Activated CD4-positive, alpha-beta T cell treated with anti-CD3 and anti-CD28 coated beads, Interleukin-2, amount 10 ng/mL, durations not matched to agents 7 days and 5 days (primary cell): Measurements from ENCODE around the gene NAGK. TPM values are rescaled to one million over a fixed set of nuclear protein-coding genes. Genes with fewer than 3 reads are reported as not detected.
A peak's percentile ranks its signal among the peaks of the same experiment; 100 is the strongest.
"Not testable (repeated sequence)": the region's sequence is repeated elsewhere in the genome, so short reads cannot be mapped to it uniquely, and the experiment has no call there.

Experiments used
- CTCF ChIA-PET: fragments of 350-600 bp; sonication (Branson Sonifier 250); formaldehyde crosslinking; loops from one replicate; lab custom pipeline; 2021; ENCODE audit warnings: antibody characterized with exemption; lab: Charles Lee
- POLR2A ChIA-PET: fragments of 350-600 bp; sonication (Branson Sonifier 250); formaldehyde crosslinking; loops from one replicate; lab custom pipeline; 2021; ENCODE audit warnings: antibody characterized with exemption; lab: Charles Lee
- DNase-seq: peaks from one replicate; pipeline ENCODE4 v3.0.0-alpha.2; 2020
- H3K27ac Mint-ChIP-seq: one replicate; pipeline ENCODE4 v1.8.0; 2021; ENCODE audit warnings: mild to moderate bottlenecking, moderate library complexity, mixed read lengths
- H3K27me3 Mint-ChIP-seq: one replicate; pipeline ENCODE4 v1.8.0; 2021; ENCODE audit warnings: mixed read lengths
- H3K36me3 Mint-ChIP-seq: one replicate; pipeline ENCODE4 v1.8.0; 2021; ENCODE audit warnings: low read depth, mixed read lengths
- H3K4me1 Mint-ChIP-seq: one replicate; pipeline ENCODE4 v1.8.0; 2021; ENCODE audit warnings: mixed read lengths
- H3K4me3 Mint-ChIP-seq: one replicate; pipeline ENCODE4 v1.8.0; 2021; ENCODE audit warnings: mild to moderate bottlenecking, moderate library complexity, mixed read lengths
- H3K9me3 Mint-ChIP-seq: one replicate; pipeline ENCODE4 v1.8.0; 2021; ENCODE audit warnings: mixed read lengths
- total RNA-seq, 2 experiments: library from RNA; stranded (reverse); gene quantifications; one replicate each; pipeline ENCODE4 v1.2.3, GENCODE V29; 2021

Gene NAGK
- total RNA-seq, 2 experiments from 2014 or later, result 81.1 to 83.6 TPM

DNA sequence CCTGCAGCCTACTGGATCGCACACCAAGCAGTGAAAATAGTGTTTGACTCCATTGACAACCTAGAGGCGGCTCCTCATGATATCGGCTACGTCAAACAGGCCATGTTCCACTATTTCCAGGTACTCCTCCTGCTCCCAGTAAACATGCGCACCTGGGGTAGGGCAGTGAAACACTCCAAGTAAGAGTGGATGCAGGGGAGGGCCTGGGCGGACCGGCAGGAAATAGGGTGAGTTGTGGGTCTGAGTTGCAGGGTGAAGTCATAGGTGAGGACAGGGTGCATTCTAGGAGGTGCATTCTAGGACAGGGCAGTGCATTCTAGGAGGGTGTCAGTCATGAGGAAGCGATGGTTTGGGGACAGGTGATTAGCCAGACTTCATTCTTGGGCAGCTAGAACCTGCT, 5.0 kb downstream of the NAGK start:
- Mint-ChIP-seq H3K4me3 (no peak overlapping the region), H3K9me3 (no peaks in the 10 kb centered on the region), H3K27ac (no peak overlapping the region), H3K36me3 (peaks cover 41% of the 10 kb centered on the region), H3K27me3 (no peaks in the 10 kb centered on the region), H3K4me1 (peaks cover 50% of the 10 kb centered on the region)
- ChIA-PET POLR2A (no interaction called here), CTCF (interaction anchor here (1.3 to 1.5 kb wide), 2 partner anchors 14 to 18 kb away, joined by 3 read pairs; no protein-coding TSS in a partner anchor)
- DNase-seq, result no peak

DNA sequence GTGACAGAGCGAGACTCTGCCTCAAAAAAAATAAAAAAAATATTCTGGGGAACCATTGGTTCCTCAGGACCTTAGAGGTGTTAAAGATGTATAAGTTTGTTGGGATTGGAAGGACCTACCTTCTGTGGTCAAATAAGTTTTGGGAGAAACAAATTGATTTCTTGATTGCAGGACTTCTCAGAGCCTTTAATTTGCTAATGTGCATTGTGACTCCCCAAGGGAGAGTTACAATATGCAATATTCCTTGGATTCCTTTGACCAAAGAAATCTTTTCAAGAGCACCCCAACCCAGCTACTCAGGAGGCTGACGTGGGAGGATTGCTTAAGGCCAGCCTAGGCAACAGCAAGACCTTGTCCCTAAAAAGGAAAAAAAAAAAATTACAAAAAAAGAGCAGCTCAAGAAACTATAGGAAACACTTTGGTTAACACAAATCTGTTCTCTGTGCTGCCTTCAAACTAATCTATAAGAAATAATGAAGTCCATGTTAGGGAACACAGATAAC, 6.5 kb downstream of the NAGK start:
- Mint-ChIP-seq H3K4me1 (peaks cover 40% of the 10 kb centered on the region), H3K27me3 (no peaks in the 10 kb centered on the region), H3K36me3 (peaks cover 43% of the 10 kb centered on the region), H3K4me3 (no peak overlapping the region), H3K9me3 (no peaks in the 10 kb centered on the region), H3K27ac (no peak overlapping the region)
- DNase-seq, result no peak
- ChIA-PET CTCF (interaction anchor here (0.8 to 1.2 kb wide), 2 partner anchors 15 to 17 kb away, joined by 3 read pairs; no protein-coding TSS in a partner anchor), POLR2A (no interaction called here)

DNA sequence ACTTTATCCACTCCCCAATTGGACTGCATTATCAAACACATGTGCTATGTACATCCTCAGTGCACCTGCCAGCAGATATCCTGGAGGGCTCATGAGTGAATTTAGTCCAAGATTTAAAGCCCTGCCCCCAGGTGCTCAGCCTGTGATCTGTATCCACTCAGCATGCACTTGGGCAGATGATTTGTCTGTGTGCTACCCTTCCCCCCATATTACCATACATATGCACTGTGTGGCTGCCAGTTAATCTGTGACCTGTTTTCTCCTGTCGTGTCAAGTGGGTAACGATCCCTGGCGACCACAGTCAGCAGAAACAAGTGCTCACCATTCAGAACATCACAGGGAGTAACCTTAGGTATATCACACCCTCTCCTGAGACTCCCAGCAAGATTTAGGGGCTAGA, 10.2 kb downstream of the NAGK start:
- Mint-ChIP-seq H3K4me3 (no peak overlapping the region), H3K27ac (no peak overlapping the region), H3K4me1 (peaks cover 15% of the 10 kb centered on the region), H3K27me3 (no peaks in the 10 kb centered on the region), H3K36me3 (peaks cover 23% of the 10 kb centered on the region), H3K9me3 (no peaks in the 10 kb centered on the region)
- no peak for DNase-seq
- ChIA-PET CTCF (interaction anchor here (1.0 to 1.3 kb wide), 2 partner anchors 9 to 24 kb away, joined by 3 read pairs; no protein-coding TSS in a partner anchor), POLR2A (no interaction called here)

DNA sequence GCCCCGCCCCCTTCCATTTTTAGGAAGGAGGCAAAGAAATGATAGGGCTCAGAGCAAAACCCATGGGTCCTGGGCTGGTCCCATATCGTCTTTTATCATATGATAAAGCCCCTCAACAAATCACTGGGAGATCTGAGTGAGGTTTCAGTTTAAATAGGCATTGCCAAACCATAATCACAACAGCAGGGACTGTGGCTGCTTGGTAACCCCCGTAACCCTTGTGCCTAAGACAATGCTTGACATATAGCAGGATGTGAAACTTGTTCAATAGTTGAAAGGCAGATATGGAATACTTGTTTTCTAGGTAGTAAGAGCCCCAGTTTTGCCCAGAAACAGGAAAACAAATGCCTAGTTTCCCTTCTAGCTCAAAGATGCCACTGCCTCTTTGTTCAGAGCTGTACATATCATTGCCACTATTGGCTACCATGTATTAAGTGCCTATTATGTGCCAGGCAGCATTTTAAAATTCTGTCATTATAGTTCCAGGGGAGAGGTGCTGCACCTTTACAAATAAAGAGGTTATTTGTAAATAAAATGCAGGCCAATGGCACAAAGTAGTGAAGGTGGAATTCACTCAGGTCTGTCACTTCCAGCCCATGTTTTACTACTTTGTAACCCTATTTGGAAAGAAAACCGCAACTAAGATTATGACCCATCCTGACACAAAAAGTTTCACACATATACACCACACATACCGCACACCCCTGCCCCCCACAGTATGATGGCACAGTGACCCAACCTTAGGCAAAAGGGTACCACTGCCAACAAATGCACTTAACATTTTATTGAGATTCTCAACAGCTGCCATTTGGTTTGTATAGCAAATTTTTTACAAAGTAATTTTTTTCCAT, 14.2 kb downstream of the NAGK start:
- ChIA-PET CTCF (interaction anchor here (0.6 to 1.2 kb wide), 2 partner anchors 11 to 137 kb away, joined by 3 to 4 read pairs; no protein-coding TSS in a partner anchor), POLR2A (no interaction called here)
- H3K4me1 Mint-ChIP-seq, result peaks cover 13% of the 10 kb centered on the region
- H3K4me3 Mint-ChIP-seq, result no peak overlapping the region
- H3K27me3 Mint-ChIP-seq, result peaks cover 3% of the 10 kb centered on the region
- no peaks in the 10 kb centered on the region for H3K9me3 Mint-ChIP-seq
- H3K36me3 Mint-ChIP-seq, result peaks cover 8% of the 10 kb centered on the region
- peak; percentile 26 for DNase-seq
- no peak overlapping the region for H3K27ac Mint-ChIP-seq

DNA sequence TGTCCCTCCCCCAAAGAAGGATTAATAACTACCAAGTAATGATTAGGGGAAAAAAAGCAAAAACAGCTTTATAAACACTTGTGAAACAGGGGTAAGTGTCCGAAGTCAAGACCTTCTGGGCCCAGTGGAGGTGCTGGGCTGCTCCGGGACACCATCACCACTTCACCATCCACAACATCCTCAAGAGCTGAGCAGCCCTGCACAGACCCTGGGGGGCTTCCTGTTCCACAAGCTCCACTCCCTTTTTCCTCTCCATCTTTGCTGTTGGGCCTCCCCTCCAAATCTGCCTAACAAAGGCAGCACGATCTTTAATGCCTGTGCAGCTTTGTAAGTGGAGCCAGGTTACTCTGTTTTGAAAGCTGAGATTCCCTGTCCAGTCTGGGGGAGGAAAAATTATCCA, 14.8 kb downstream of the NAGK start:
- H3K9me3 Mint-ChIP-seq, H3K4me3 Mint-ChIP-seq, H3K27me3 Mint-ChIP-seq, DNase-seq, POLR2A ChIA-PET, H3K36me3 Mint-ChIP-seq, H3K27ac Mint-ChIP-seq: not testable (repeated sequence)
- peaks cover 13% of the 10 kb centered on the region for H3K4me1 Mint-ChIP-seq
- CTCF ChIA-PET, result interaction anchor here (1.2 kb wide), 1 partner anchor 17 kb away, joined by 3 read pairs; no protein-coding TSS in a partner anchor

DNA sequence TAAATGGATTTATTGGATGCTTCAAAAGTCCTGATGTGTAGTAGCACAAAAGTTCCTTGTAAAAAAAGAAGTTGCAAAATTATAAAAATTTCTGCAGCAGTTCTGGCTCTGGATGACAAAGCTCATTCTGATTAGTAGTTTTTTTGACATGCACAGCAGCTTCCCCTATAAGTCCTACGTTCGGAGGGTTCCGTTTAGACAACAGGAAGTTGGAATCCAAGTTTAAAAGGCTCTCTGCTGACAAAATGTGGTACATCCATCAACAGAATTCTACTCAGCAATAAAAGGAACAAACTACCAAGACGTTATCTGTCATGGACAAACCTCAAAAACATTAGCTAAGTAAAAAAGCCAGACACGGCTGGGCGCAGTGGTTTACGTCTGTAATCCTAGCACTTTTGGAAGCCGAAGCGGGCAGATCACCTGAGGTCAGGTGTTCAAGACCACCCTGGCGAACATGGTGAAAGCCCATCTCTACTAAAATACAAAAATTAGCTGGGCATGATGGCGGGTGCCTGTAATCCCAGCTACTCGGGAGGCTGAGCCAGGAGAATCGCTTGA, 15.4 kb downstream of the NAGK start:
- H3K27me3 Mint-ChIP-seq, POLR2A ChIA-PET, H3K36me3 Mint-ChIP-seq, H3K27ac Mint-ChIP-seq, H3K9me3 Mint-ChIP-seq, DNase-seq, H3K4me3 Mint-ChIP-seq: not testable (repeated sequence)
- H3K4me1 Mint-ChIP-seq, result peaks cover 13% of the 10 kb centered on the region
- CTCF ChIA-PET, result interaction anchor here (1.2 to 1.3 kb wide), 2 partner anchors 13 to 17 kb away, joined by 3 to 4 read pairs; no protein-coding TSS in a partner anchor

DNA sequence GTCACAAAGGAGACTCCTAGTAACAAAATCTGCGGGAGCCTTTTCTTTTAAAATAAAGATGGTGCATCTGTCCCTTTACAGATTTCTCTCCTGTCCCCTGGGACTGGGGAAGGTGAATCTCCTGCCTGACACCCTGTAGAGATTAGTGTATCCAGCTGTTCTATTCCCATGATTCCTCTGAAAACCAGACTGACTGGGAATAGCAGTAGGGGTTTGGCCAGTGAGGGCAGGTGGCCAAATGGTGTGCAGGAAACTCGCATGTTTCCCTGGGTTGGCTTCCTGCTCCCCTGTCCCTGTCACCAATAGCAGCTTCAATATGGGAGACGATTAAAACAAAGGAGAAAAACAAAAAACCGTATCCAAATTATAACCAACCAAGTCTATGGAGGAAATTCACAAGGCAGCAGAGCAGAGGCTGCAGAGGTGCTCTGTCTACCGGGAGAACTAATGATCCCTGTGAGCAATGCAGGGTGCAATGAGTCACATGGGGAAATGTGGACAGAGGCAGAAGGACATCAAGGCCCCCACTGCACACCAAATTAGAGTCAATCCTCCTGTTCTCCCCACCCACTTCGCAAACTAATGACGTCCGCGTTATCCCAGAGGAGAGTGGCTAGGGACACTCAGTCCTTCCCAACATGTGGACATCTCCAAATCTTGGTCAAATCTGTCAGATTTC, 17.0 kb downstream of the NAGK start:
- CTCF ChIA-PET, H3K9me3 Mint-ChIP-seq, POLR2A ChIA-PET, H3K27me3 Mint-ChIP-seq, H3K27ac Mint-ChIP-seq, H3K36me3 Mint-ChIP-seq, DNase-seq, H3K4me3 Mint-ChIP-seq: not testable (repeated sequence)
- H3K4me1 Mint-ChIP-seq, result peaks cover 13% of the 10 kb centered on the region

DNA sequence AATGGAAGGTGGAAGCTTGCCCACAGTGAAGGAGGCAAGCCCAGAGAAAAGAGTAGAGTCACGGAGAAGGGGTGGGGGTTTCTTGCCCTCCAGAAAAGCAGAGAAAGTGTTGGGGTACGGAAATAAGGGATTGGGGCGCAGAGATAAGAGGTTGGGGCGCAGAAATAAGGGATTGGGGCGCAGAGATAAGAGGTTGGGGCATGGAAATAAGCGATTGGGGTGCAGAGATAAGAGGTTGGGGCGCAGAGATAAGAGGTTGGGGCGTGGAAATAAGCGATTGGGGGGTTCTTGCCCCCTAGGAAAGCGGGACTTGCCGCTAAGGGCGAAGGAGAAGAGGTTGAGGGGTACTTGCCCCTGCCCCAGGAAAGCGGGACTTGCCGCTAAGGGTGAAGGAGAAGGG, 21.0 kb downstream of the NAGK start:
- H3K4me3 Mint-ChIP-seq, result not testable (repeated sequence)

DNA sequence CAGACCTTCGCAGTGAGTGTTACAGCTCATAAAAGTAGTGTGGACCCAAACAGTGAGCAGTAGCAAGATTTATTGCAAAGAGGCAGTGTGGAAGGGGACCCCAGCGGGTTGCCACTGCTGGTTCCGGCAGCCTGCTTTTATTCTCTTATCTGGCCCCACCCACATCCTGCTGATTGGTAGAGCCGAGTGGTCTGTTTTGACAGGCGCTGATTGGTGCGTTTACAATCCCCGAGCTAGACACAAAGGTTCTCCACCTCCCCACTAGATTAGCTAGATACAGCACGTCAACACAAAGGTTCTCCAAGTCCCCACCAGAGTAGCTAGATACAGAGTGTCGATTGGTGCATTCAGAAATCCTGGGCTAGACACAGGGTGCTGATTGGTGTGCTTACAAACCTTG, 23.4 kb downstream of the NAGK start:
- H3K4me1 Mint-ChIP-seq, H3K27me3 Mint-ChIP-seq, H3K4me3 Mint-ChIP-seq, H3K9me3 Mint-ChIP-seq, POLR2A ChIA-PET, H3K36me3 Mint-ChIP-seq, DNase-seq, H3K27ac Mint-ChIP-seq: not testable (repeated sequence)
- CTCF ChIA-PET, result interaction anchor here (0.9 to 1.4 kb wide), 6 partner anchors 9 to 108 kb away, joined by 3 to 5 read pairs (median 3); partner anchors contain the start of gene MCEE

More for the DNA sequence above, 21.0 kb downstream of the NAGK start:
- H3K9me3 Mint-ChIP-seq, DNase-seq, H3K27me3 Mint-ChIP-seq, POLR2A ChIA-PET, CTCF ChIA-PET, H3K4me1 Mint-ChIP-seq, H3K27ac Mint-ChIP-seq, H3K36me3 Mint-ChIP-seq: not testable (repeated sequence)

DNA sequence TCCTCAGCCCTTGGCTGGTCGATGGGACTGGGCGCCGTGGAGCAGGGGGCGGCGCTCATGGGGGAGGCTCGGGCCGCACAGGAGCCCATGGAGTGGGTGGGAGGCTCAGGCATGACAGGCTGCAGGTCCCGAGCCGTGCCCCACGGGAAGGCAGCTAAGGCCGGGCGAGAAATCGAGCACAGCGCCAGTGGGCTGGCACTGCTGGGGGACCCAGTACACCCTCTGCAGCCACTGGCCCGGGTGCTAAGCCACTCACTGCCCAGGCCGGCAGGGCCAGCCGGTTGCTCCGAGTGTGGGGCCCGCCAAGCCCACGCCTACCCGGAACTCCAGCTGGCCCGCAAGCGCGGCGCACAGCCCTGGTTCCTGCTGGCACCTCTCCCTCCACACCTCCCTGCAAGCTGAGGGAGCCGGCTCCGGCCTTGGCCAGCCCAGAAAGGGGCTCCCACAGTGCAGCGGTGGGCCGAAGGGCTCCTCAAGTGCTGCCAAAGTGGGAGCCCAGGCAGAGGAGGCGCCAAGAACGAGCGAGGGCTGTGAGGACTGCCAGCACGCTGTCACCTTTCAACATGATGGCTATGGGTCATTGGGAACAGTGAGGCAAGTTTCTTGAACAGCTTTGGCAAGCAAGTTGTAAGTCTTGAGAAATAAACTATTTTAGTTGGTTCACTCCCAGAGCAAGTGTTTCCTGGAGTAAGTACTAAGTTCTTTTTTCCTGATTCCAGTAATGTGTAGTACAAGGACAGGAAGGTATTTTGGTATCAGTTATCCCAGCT, 24.2 kb downstream of the NAGK start:
- H3K27ac Mint-ChIP-seq, DNase-seq, H3K4me3 Mint-ChIP-seq, H3K27me3 Mint-ChIP-seq, POLR2A ChIA-PET, H3K4me1 Mint-ChIP-seq, H3K36me3 Mint-ChIP-seq, H3K9me3 Mint-ChIP-seq: not testable (repeated sequence)
- CTCF ChIA-PET, result interaction anchor here (0.6 to 1.4 kb wide), 5 partner anchors 8 to 109 kb away, joined by 3 to 5 read pairs (median 3); partner anchors contain the start of gene MCEE

DNA sequence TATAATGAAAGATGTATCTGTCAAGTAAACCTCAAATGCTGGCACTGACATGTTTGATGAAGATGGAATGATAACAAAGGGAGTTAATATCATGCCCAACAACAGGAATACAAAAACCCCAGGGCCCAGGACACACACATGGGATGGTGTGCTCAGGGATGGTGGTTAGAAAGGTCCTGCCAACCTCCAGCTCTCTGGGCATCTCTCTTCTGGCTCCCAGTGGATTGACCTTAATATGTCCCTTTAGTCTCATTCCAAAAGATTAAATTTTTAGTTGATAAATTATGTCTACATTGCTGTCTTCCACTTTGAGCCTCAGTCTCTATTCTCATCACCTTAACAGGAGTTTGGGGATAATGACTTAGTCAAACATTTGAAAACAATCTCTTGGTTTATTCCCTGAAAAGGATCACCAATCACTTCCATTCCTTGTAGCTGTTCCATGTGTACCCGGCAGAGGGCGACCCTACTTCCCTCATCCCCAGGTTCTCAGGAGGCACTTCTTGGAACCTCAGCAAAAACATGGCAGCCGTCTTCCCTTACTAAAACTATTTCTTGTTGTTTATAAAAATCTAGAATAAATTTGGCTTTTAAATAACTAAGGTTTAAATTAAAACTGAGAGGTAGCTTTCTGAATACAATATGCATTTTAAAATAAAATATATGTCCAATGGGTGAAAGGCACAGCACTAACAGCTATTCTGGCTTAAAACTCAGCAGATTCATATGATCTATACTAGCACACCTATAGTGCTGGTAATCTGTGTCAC, 31.9 kb downstream of the NAGK start:
- CTCF ChIA-PET, result interaction anchor here (0.6 to 2.2 kb wide), 10 partner anchors 8 to 1581 kb away, joined by 3 to 13 read pairs (median 4); partner anchors contain the start of gene MPHOSPH10
- DNase-seq, result peak; percentile 38
- Mint-ChIP-seq H3K4me3 (no peak overlapping the region), H3K9me3 (peaks cover under 1% of the 10 kb centered on the region), H3K4me1 (peaks cover 5% of the 10 kb centered on the region), H3K36me3 (no peaks in the 10 kb centered on the region), H3K27me3 (peaks cover 4% of the 10 kb centered on the region), H3K27ac (no peak overlapping the region)
- POLR2A ChIA-PET, result no interaction called here
